Measurements from ENCODE around the gene FFAR3.

Gene FFAR3

GRCh38 chr19:35331551-35332214 is 26.6 kb upstream of the FFAR3 start:
- DNase-seq: no peak

- no peak for DNase-seq
These were observed 25.4 kb upstream of the FFAR3 start for GRCh38 chr19:35332817-35333216.

GRCh38 chr19:35334144-35334753 is 24.0 kb upstream of the FFAR3 start:
- DNase-seq: no peak

GRCh38 chr19:35336166-35336955 is 21.9 kb upstream of the FFAR3 start:
- no peak for DNase-seq

GRCh38 chr19:35337097-35337983 is 20.9 kb upstream of the FFAR3 start:
- no peak for DNase-seq

GRCh38 chr19:35337984-35338296 is 20.3 kb upstream of the FFAR3 start:
- no peak for DNase-seq

- DNase-seq: no peak
These were observed 17.8 kb upstream of the FFAR3 start for GRCh38 chr19:35340431-35340830.

- no peak for DNase-seq
These were observed 17.3 kb upstream of the FFAR3 start for GRCh38 chr19:35341006-35341405.

GRCh38 chr19:35341565-35342225 is 16.6 kb upstream of the FFAR3 start:
- DNase-seq: no peak

GRCh38 chr19:35342430-35342829 is 15.8 kb upstream of the FFAR3 start:
- no peak for DNase-seq

GRCh38 chr19:35344511-35345031 is 13.7 kb upstream of the FFAR3 start:
- DNase-seq: no peak

- DNase-seq: no peak
These were observed 12.6 kb upstream of the FFAR3 start for GRCh38 chr19:35345671-35346111.

- no peak for DNase-seq
These were observed 11.8 kb upstream of the FFAR3 start for GRCh38 chr19:35346193-35347052.

GRCh38 chr19:35347171-35347929 is 10.9 kb upstream of the FFAR3 start, which contains the start of gene FFAR1:
Gene FFAR1 (plus strand): TSS chr19:35347902. CDS start chr19:35351552, 3,650 bp downstream.
- no peak for DNase-seq

GRCh38 chr19:35347930-35348298 is 10.3 kb upstream of the FFAR3 start:
- DNase-seq: no peak

- DNase-seq: no peak
These were observed 9.2 kb upstream of the FFAR3 start for GRCh38 chr19:35348911-35349611.

GRCh38 chr19:35349614-35350521 is 8.4 kb upstream of the FFAR3 start:
- DNase-seq: no peak

GRCh38 chr19:35350591-35350990 is 7.7 kb upstream of the FFAR3 start:
- no peak for DNase-seq
